Ovary (tissue), 3 donors: ENCODE measurements around the gene GNB1L.

Source experiments
- CTCF ChIP-seq, 3 donors: fragments of 450-650 bp in 2 of 3; fragments of 200-600 bp in 1 of 3; IDR thresholded peaks; one replicate each; pipeline versions ENCODE4 v1.5.1 to v1.8.0; 2016 to 2022; ENCODE audit warnings: antibody characterized with exemption in 3 of 3, mild to moderate bottlenecking in 1 of 3
- POLR2A ChIP-seq: fragments of 450-650 bp; IDR thresholded peaks from one replicate; pipeline ENCODE4 v1.6.1; 2017; ENCODE audit warnings: antibody characterized with exemption, mild to moderate bottlenecking, moderate library complexity
- donor health status: DM: no; HTN: no; CAD: no.

- no peak for TF ChIP-seq CTCF (IDR thresholded peaks at IDR 0.05)
- TF ChIP-seq POLR2A = no peak
Measured at GRCh38 chr22:19743081-19743480, 111.6 kb downstream of the GNB1L start.
